Measurements from ENCODE around the gene BEST3. TPM values are rescaled to one million over a fixed set of nuclear protein-coding genes. Genes with fewer than 3 reads are reported as not detected.

The BEST3 gene
- total RNA-seq, 4 donors from 2014 or later, result 0.23 TPM; not detected in 3

GRCh38 chr12:69621551-69621950 is 77.6 kb downstream of the BEST3 start:
- H3K27me3 ChIP-seq, result no peaks in the 10 kb centered on the region
- WGBS, 2 donors (ENCODE audit: low coverage in 1 of 2), result 83 to 91% methylated on average over 1 to 2 of the region's 2 CpGs
- H3K4me1 ChIP-seq, result no peaks in the 10 kb centered on the region
- no peak for ATAC-seq
- TF ChIP-seq POLR2A (IDR thresholded peaks at IDR 0.05), result no peak
- no peak for TF ChIP-seq CTCF (IDR thresholded peaks at IDR 0.05)
- TF ChIP-seq EP300 (IDR thresholded peaks at IDR 0.05), result no peak
- no peak for TF ChIP-seq POLR2AphosphoS5 (IDR thresholded peaks at IDR 0.05)
- H3K4me3 ChIP-seq, result no peak overlapping the region
- H3K9me3 ChIP-seq, result no peaks in the 10 kb centered on the region
- H3K27ac ChIP-seq, result no peak overlapping the region
- no peaks in the 10 kb centered on the region for H3K36me3 ChIP-seq

- no peak overlapping the region for H3K27ac ChIP-seq
- no peak for ATAC-seq
- WGBS, 2 donors (ENCODE audit: low coverage in 1 of 2), result 58 to 100% methylated on average over 1 to 2 of the region's 2 CpGs
- H3K36me3 ChIP-seq, result no peaks in the 10 kb centered on the region
- H3K4me1 ChIP-seq, result no peaks in the 10 kb centered on the region
- H3K4me3 ChIP-seq, result no peak overlapping the region
- H3K9me3 ChIP-seq, result no peaks in the 10 kb centered on the region
- no peak for TF ChIP-seq CTCF (IDR thresholded peaks at IDR 0.05)
- no peak for TF ChIP-seq POLR2AphosphoS5 (IDR thresholded peaks at IDR 0.05)
- no peak for TF ChIP-seq EP300 (IDR thresholded peaks at IDR 0.05)
- no peak for TF ChIP-seq POLR2A (IDR thresholded peaks at IDR 0.05)
- no peaks in the 10 kb centered on the region for H3K27me3 ChIP-seq
Observed at GRCh38 chr12:69620921-69621320, 78.2 kb downstream of the BEST3 start.

GRCh38 chr12:69620077-69620476 is 79.0 kb downstream of the BEST3 start:
- Histone ChIP-seq H3K9me3 (no peaks in the 10 kb centered on the region), H3K4me3 (no peak overlapping the region), H3K27ac (no peak overlapping the region), H3K36me3 (no peaks in the 10 kb centered on the region), H3K4me1 (no peaks in the 10 kb centered on the region), H3K27me3 (no peaks in the 10 kb centered on the region)
- ATAC-seq, result no peak
- WGBS, 2 donors (ENCODE audit: low coverage in 1 of 2), result 29 to 76% methylated on average over 1 to 3 of the region's 4 CpGs
- TF ChIP-seq CTCF (IDR thresholded peaks at IDR 0.05) (no peak), EP300 (IDR thresholded peaks at IDR 0.05) (no peak), POLR2AphosphoS5 (IDR thresholded peaks at IDR 0.05) (no peak), POLR2A (IDR thresholded peaks at IDR 0.05) (no peak)

GRCh38 chr12:69619050-69619449 is 80.1 kb downstream of the BEST3 start:
- Histone ChIP-seq H3K4me3 (no peak overlapping the region), H3K9me3 (no peaks in the 10 kb centered on the region), H3K27ac (no peak overlapping the region), H3K27me3 (no peaks in the 10 kb centered on the region), H3K4me1 (no peaks in the 10 kb centered on the region), H3K36me3 (no peaks in the 10 kb centered on the region)
- ATAC-seq, result no peak
- WGBS, 2 donors (ENCODE audit: low coverage in 1 of 2), result 56 to 70% methylated on average over 6 of the region's 6 CpGs
- TF ChIP-seq CTCF (IDR thresholded peaks at IDR 0.05), result no peak
- no peak for TF ChIP-seq POLR2AphosphoS5 (IDR thresholded peaks at IDR 0.05)
- no peak for TF ChIP-seq EP300 (IDR thresholded peaks at IDR 0.05)
- no peak for TF ChIP-seq POLR2A (IDR thresholded peaks at IDR 0.05)

- Histone ChIP-seq H3K9me3 (no peaks in the 10 kb centered on the region), H3K27ac (no peak overlapping the region), H3K4me3 (no peak overlapping the region), H3K27me3 (no peaks in the 10 kb centered on the region), H3K36me3 (no peaks in the 10 kb centered on the region), H3K4me1 (no peaks in the 10 kb centered on the region)
- no peak for ATAC-seq
- 65 to 69% methylated on average over 8 of the region's 14 CpGs for WGBS, 2 donors (ENCODE audit: low coverage in 1 of 2)
- no peak for TF ChIP-seq POLR2A (IDR thresholded peaks at IDR 0.05)
Observed at GRCh38 chr12:69616025-69616424, 83.1 kb downstream of the BEST3 start.

GRCh38 chr12:69613351-69613750 is 85.8 kb downstream of the BEST3 start:
- Histone ChIP-seq H3K9me3 (no peaks in the 10 kb centered on the region), H3K4me3 (no peak overlapping the region), H3K4me1 (no peaks in the 10 kb centered on the region), H3K27ac (no peak overlapping the region), H3K36me3 (no peaks in the 10 kb centered on the region), H3K27me3 (no peaks in the 10 kb centered on the region)
- no peak for ATAC-seq
- TF ChIP-seq EP300 (IDR thresholded peaks at IDR 0.05) (no peak), CTCF (IDR thresholded peaks at IDR 0.05) (no peak), POLR2A (IDR thresholded peaks at IDR 0.05) (no peak)
